RWPE1 (cell line): Measurements from ENCODE around the gene POU5F1.
A peak's percentile ranks its signal among the peaks of the same experiment; 100 is the strongest.

Experiments
- CTCF ChIA-PET: fragments of 350-600 bp; sonication (Branson Sonifier 250); formaldehyde crosslinking; extraction: SDS; loops from one replicate; lab custom pipeline; 2021; lab: Yijun Ruan, JAX
- POLR2A ChIA-PET: fragments of 400-600 bp; formaldehyde crosslinking; extraction: SDS; loops from one replicate; lab custom pipeline; 2020; ENCODE audit warnings: antibody characterized with exemption; ENCODE audit not compliant: low non-redundant PET; lab: Yijun Ruan, JAX
- DNase-seq: peaks from one replicate; pipeline ENCODE4 v3.0.0; 2012; ENCODE audit warnings: low spot score
- H3K27ac ChIP-seq: fragments of 450-650 bp; 2 replicates; pipeline ENCODE4 v1.5.1; 2017
- TF ChIP-seq, protein P1 (sequence below): fragments of 450-650 bp; conservative IDR thresholded peaks from 2 replicates; pipeline ENCODE4 v1.5.1; 2017; ENCODE audit warnings: low read depth, mild to moderate bottlenecking

POU5F1 gene

DNA sequence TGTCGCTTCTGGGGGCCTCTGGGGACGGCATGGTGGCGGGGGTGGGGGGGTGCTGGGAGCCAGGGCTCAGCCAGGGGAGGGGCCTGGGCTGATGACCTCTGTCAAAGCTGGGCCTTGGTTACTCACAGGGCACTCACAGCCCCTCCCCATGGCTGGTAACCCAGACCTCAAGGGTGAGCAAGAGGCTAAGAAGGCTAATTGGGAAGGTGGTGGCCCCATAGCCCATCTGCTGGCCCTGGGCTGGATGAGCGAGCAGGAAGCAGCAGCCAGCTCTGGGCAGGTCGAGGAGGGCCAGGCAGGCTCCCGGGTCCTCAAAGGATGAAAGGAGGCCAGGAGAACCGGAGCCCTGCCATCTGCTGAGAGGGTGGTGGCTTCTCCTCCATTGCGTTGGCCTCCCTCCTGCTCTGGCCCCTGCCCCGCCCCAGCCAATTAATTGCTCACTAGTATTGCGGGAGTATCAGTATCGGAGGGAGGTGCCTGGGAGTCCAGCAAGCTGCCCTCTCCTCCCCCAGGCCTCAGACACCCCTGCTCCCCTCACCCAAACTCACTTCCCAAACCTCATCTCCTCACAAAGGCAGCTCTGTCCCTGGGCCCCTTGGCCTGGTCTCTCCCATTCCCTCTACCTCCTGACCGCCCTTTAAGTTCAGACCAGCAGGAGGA is 49.2 kb downstream of the POU5F1 start:
- CTCF ChIA-PET = no interaction called here
- TF ChIP-seq, protein P1, sequence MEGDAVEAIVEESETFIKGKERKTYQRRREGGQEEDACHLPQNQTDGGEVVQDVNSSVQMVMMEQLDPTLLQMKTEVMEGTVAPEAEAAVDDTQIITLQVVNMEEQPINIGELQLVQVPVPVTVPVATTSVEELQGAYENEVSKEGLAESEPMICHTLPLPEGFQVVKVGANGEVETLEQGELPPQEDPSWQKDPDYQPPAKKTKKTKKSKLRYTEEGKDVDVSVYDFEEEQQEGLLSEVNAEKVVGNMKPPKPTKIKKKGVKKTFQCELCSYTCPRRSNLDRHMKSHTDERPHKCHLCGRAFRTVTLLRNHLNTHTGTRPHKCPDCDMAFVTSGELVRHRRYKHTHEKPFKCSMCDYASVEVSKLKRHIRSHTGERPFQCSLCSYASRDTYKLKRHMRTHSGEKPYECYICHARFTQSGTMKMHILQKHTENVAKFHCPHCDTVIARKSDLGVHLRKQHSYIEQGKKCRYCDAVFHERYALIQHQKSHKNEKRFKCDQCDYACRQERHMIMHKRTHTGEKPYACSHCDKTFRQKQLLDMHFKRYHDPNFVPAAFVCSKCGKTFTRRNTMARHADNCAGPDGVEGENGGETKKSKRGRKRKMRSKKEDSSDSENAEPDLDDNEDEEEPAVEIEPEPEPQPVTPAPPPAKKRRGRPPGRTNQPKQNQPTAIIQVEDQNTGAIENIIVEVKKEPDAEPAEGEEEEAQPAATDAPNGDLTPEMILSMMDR = no peak
- no peak for DNase-seq
- POLR2A ChIA-PET = interaction anchor here (0.5 kb wide), 1 partner anchor 477 kb away, joined by 3 read pairs; no protein-coding TSS in a partner anchor
- H3K27ac ChIP-seq = peak overlapping the region; percentile 91

DNA sequence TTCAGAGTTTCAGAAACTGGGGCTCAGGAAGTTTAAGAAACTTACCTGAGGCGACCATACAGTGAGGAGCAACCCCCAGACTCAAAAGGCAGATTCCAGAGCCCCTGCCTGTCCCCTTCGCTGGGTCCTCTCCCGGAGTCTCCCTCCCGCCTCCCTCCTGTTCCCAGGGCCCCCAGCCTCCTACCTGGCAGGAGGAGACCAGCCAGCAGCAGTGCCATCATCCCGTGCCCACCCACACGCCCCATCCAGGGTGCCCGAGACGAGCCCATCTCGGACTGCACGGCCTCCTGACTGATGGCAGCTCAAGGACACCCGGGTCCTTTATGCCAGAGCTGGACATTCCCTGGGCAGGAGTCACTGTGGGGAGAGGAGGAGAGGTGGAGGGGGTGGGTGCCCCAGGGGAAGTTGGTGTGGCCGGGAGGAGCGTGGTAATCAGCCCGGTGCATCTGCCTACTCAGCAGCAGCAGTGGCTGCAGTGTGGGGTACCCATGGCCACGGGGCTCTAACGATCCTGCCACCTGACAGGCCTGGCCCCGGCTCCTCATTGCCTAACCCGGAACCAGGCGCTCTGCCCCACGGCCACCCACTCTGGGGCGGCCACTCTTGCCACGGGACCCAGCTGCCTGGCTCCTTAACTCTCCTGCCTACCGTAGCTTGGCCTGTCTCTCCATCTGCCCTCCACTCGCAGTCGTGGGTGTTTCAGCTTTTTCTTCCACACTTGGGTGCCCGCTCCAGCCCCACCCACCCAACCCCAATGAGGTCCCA is 50.1 kb downstream of the POU5F1 start, which contains the start of gene CDSN:
CDSN (minus strand) TSS at position 296 of the 765 bp plus-strand sequence; CDS start at position 269, 27 bp downstream.
- H3K27ac ChIP-seq = peak within 1 kb of the TSS; percentile 91
- ChIA-PET CTCF (interaction anchor here (0.6 to 1.1 kb wide), 2 partner anchors 28 to 205 kb away, joined by 3 read pairs; no protein-coding TSS in a partner anchor), POLR2A (interaction anchor here (0.5 kb wide), 2 partner anchors 268 to 477 kb away, joined by 3 read pairs; no protein-coding TSS in a partner anchor)
- no peak for DNase-seq
- TF ChIP-seq, protein P1 = no peak

DNA sequence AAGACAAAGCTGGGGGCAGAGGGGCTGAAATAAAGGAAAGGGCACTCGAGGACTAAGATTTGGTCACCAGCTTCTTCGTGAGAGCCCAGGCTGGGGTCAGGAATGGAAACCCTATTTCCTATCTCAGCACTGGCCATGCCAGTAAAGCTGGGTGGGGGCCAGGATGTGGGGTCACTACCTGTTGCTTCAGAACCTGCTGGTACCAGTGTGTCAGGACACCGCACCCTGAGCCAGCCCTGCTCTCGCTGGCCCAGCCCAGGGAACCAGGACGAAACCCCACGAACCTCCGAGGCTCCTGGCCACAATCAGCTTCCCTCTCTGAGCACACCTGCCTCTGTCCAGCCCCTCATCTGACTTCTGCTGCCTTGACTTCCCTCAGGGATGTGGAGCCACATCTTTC is 52.3 kb downstream of the POU5F1 start:
- no peak for DNase-seq
- H3K27ac ChIP-seq = peak overlapping the region; percentile 46
- ChIA-PET POLR2A (no interaction called here), CTCF (interaction anchor here (0.6 kb wide), 1 partner anchor 1075 kb away, joined by 5 read pairs; no protein-coding TSS in a partner anchor)
- TF ChIP-seq, protein P1 = no peak

DNA sequence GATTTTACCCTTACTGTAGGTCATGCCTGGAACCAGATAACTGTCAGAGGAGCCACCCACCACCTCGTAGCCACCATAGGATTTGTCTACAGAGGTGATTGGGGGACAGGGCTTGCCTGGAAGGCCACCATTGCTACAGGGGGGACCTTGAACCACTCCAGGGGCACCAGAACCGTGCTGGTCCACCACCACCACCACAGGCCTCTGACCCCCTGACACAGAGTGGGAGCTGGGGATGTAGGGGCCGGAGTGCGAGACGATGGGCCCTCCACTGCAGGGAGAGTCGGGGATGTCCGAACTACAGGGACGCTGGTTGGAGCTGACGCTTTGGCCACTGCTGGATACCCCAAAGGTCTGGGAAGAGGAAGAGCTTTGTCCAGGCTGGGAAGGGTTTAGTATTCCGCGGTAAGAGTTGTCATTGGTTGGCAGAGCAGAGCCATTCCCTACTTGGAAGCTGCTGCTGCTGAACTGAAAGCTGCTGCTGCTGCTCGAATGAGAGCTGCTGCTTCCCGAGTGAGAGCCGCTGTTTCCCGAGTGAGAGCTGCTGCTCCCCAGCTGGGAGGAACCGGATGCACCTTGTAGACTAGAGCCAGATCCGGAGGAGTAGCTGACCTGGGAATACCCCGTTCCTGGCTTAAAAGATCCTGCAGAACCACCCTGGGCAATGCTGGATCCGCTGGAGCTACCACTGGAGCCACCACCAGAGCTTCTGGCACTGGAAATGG is 53.7 kb downstream of the POU5F1 start:
- TF ChIP-seq, protein P1 = no peak
- peak overlapping the region; percentile 46 for H3K27ac ChIP-seq
- DNase-seq = no peak
- POLR2A ChIA-PET = no interaction called here
- CTCF ChIA-PET = interaction anchor here (0.6 to 0.7 kb wide), 2 partner anchors 21 to 201 kb away, joined by 4 to 6 read pairs; no protein-coding TSS in a partner anchor

DNA sequence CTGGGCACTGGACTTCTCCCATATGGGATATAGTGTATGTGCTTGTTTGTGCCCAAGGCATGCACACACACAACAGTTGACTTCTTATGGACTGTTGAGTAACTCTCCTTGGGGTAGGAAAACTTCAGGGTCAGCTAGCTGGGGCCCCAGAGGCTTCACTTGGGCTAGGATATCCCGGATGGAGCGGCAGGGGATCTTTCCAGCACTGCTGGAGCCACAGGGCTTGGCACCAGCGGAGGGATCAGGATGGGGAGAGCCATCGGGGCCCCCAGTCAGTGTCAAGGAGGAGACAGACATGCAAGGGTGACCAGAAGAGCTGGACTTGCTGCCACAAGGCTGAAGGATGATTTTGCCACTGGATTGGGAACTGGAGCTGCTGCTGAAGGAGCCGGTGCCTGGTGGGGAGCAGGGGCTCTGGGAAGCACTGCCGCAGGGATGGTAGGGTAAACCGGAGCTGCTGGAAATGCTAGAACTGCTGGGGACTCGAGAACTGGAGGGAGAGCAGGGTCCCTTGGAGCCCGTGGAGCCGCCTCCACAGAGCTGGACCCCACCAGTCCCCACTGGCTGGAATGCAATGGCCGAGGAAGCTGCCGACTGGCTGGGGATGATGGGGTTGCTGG is 54.4 kb downstream of the POU5F1 start:
- H3K27ac ChIP-seq = peak overlapping the region; percentile 46
- no peak for DNase-seq
- TF ChIP-seq, protein P1 = no peak
- POLR2A ChIA-PET = no interaction called here
- CTCF ChIA-PET = interaction anchor here (0.6 to 0.7 kb wide), 2 partner anchors 22 to 200 kb away, joined by 4 to 6 read pairs; no protein-coding TSS in a partner anchor
